Occipital lobe (tissue), 2 donors: ENCODE results near the gene GSTM2. TPM values are rescaled to one million over a fixed set of nuclear protein-coding genes. Genes with fewer than 3 reads are reported as not detected.
A peak's percentile ranks its signal among the peaks of the same experiment; 100 is the strongest.
"Not testable (repeated sequence)": the region's sequence is repeated elsewhere in the genome, so short reads cannot be mapped to it uniquely, and the experiment has no call there.

Source experiments
- DNase-seq: peaks from one replicate; lab custom pipeline; 2025; lab: John Stamatoyannopoulos, UW
- total RNA-seq: library from RNA; depleted of rRNA; stranded (reverse); fragments of >200 nt; gene quantifications from one replicate; pipeline ENCODE4 v1.2.3, GENCODE V29; 2014

Gene GSTM2
- total RNA-seq, 1 donor from 2014 or later = 9.2 TPM

DNA sequence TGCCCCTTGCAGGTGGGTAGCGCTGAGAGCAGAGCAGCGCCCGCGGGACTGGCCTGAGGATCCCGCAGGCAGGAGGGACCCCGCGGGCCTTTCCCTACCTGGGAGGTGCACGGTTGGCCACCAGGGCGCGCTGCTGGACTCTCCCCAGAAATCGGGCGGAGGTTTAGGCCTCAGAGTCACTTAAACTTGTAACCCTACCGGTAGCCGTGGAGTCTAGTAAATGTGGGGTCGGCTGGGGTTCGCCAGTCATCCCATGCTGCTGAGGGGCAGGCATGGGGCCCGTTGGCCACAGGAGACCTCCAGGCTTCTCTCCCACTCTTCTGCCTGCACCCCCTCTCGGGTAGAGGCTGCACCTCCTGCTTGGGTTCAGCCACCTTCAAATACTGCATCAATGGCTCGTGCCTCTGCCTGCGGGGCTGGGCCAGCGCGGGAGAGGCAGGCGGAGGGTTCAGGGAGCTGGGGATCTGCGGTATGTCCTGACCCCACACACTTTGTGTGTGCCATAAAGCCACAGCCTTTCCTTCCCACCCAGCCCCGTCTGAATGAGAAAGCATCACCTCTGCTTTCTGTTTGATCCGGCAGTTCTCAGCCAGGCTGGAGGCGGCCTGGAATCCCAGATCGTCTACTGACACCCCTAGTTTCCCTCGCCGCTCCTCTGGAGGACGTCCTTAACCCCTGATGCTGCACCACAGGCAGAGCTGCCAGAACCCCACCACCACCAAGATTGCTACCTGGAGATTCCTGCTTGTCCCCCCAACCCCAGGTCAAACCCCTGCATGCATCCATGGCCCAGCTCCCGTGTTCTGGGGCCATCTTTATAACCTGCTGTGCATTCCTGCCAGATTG lies 24.2 kb upstream of the GSTM2 start:
- no peak for DNase-seq

DNA sequence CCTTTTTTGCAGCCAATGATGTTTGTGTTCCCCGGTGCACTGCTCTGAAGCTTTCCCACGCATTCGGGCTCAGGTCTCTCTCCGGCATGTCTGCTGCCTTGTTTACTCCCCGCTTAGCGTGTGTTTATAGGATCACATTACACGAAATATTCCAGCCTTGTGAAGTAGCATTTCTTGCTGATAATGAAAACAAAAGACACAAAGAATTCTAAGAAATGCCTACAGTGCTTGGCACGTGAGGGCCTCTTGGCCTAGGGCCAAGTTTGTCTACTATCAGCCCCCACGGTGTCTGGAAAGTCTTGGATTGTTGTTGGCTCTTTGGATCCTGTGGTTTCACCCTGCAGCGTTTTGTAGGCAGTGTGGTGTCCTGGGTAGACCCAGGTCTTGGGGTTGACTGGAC lies 23.2 kb upstream of the GSTM2 start:
- DNase-seq = no peak

DNA sequence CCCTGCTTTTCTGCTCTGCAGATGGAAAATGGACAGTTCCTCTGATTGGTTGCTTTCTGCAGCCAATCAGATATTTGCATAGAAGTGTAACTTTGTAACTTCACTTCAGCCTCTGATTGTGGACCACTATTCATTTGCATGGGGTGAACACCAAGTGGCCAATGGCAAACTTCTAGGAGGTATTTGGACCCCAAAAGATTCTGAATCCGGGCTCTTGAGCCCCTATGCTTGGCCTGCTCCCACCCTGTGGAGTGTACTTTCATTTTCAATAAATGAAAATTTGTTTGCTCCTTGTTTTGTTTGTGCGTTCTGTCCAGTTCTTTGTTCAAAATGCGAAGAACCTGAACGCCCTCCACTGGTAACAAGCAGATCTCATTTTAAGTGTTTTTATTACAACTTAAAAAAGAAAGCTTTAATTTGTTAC lies 18.4 kb upstream of the GSTM2 start:
- no peak for DNase-seq

DNA sequence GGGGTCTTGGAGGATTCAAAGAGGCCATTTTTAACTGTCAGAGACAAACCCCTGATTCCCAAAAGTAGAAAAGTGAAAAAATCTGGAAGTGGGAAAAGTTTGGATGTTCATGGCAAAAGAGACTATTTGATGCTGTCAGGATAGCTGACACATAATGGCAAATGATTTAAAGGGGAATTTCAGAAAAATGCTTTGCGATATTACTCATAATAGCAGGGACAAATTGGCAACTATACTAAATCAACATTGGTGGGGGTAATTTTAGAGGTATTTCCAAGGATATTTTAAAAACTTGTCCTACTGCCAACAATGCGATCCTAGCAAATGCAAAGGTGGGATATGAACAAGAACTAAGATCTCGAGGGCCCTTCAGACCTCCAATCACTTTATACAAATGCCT lies 17.2 kb upstream of the GSTM2 start:
- no peak for DNase-seq

DNA sequence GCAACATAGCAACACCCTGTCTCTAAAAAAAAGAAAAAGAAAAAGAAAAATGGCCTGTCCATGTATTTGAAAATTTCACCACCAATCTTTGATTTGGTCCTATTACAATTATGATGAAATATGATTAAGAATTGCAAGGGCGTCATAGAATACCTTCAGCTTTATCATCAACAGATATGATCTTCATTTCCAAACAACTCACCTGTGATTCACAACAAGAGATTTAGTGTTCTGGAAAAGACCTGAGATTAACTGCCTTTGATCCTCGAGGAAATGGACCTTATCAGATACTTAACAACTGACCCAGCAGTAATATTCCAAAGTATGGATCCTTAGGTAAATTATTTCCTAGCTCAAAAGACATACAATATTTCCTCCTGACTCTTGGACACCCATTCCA lies 15.5 kb upstream of the GSTM2 start:
- DNase-seq = no peak

DNA sequence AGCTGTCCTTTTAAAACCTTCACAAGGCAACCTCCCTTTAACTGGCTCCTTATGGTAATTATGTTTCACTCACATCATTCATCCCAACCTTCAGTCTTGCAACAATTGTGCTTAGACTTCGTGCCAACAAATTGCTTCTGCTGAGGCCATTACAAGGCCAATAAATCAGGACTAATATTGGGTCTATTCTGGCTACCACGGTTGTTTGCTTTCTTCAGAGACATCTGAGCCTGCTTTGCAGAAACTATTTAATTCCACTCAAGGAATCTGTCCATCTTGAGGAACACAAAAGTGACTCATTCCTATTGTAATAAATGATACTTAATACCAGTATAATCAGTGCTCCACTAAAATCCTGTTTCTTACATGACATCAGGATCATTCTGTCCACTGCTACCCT lies 14.6 kb upstream of the GSTM2 start:
- no peak for DNase-seq

DNA sequence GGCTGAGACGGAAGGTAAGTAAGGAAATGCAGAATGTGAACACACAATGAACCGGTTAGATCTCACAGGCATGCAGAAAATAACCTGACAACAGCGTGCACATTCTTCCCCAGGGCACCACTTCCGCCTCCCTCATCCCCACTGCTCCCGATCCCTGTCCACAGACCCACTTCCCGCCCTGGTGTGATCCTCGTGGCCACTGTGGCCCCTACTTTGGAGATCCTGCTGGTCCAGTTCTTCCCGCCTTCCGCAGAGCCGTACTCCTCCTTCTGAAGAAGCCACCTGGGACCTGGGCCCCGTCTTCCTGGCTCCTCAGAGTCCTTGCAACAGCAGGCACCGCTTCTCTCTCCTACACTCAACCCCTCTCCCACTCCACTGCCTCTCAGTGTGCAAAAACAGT lies 13.3 kb upstream of the GSTM2 start:
- DNase-seq = no peak

DNA sequence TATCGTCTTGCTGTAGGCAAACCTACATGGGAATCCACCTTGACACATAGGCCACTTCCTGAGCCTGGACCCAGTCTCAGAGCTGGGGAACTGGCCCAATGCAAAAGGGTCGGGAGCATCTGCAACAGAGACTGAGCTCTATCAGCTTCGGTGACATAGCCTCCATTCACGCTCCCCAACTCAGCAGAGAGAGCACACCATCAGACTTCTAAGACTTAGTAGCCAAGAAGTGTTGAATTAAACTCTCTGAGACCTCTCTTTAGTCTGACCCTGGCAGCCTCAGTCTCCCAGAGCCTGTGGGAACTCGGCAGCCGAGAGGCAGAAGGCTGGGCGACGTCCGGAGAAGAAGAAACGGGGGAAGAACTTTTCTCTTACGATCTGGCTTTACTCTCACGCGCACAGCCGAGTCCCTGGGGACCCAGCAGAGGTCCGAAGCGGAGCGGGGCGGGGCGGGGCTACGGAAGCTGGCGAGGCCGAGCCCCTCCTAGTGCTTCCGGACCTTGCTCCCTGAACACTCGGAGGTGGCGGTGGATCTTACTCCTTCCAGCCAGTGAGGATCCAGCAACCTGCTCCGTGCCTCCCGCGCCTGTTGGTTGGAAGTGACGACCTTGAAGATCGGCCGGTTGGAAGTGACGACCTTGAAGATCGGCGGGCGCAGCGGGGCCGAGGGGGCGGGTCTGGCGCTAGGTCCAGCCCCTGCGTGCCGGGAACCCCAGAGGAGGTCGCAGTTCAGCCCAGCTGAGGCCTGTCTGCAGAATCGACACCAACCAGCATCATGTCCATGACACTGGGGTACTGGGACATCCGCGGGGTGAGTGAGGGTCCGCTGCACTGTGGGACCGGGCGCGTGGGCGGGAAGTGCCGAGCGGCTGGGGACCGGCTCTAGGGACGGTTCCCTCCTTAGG lies 12.0 kb upstream of the GSTM2 start, which contains the start of gene GSTM4:
Gene GSTM4, plus strand, starts transcription at position 485 of the 905 bp plus-strand sequence. Its CDS starts 291 bp downstream, at position 776.
- DNase-seq = peak; percentile 77

DNA sequence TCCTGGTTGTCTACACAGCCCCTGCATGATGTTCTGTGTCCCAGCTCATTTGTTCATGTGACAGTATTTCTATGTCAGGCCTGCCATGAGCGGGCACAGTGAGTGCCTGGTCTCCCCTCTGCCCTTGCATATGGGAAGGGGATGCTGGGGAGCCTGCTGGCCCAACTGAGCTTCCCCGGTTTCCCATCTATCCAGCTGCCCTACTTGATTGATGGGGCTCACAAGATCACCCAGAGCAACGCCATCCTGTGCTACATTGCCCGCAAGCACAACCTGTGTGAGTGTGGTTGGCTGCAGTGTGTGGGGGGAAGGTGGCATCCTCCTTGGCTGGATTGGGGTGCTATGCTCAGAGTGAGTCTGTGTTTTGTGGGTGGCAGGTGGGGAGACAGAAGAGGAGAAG lies 10.5 kb upstream of the GSTM2 start:
- no peak for DNase-seq

DNA sequence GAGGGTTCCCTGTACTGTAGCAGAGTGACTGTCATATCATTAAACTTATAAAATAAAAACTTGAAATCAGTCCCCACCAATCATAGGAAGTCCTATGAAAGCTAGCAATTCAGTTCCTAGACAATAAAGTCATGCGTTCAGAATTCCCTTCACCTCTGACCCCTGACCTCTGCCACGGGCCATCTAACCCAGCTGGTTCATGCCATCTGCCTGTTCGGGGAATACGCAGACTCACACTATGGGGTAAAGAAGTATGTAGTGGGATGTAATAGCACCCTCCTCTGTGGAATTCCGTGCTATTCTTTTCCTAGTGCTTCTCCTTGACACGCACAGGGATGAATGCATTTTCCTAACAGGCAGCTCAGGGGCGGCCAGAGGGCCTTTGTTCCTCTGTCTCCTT lies 9.9 kb upstream of the GSTM2 start:
- no peak for DNase-seq

DNA sequence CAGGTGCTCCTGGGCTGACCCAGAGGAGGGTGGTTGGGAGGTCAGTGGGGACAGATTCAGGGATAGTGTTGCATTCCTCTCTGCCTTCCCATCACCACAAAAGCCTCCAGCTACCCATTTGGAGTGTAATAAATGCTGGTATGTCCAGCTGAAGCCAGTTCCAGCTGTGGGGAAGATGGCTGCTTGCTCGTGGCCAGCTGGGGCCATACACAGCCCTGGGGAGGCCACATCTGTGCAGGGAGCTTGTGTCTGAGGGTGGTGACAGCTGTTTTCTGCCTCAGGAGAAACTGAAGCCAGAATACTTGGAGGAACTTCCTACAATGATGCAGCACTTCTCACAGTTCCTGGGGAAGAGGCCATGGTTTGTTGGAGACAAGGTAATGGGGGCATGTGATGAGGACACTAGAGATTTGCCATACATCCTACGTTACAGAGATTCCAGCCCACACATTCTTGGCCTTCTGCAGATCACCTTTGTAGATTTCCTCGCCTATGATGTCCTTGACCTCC lies 9.3 kb upstream of the GSTM2 start:
- no peak for DNase-seq

DNA sequence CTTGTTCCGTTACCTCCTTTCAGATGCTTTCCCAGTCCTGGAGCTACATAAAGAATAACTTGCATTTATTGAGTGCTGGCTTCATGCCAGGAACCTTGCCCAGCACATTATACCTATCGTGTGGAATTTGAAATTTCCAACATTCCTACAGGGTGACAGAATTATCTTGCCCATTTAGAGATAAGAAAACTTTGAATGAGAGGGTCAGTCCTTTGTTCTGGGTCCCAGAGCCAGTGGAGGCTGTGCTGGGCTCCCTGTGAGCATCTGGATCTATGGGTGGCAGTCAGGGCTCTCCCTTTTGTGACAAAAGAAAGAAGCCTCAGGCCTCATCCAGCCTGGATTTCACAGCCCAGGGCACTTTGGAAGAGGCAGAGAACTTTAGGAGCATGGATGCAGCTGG lies 8.7 kb upstream of the GSTM2 start:
- DNase-seq = no peak

DNA sequence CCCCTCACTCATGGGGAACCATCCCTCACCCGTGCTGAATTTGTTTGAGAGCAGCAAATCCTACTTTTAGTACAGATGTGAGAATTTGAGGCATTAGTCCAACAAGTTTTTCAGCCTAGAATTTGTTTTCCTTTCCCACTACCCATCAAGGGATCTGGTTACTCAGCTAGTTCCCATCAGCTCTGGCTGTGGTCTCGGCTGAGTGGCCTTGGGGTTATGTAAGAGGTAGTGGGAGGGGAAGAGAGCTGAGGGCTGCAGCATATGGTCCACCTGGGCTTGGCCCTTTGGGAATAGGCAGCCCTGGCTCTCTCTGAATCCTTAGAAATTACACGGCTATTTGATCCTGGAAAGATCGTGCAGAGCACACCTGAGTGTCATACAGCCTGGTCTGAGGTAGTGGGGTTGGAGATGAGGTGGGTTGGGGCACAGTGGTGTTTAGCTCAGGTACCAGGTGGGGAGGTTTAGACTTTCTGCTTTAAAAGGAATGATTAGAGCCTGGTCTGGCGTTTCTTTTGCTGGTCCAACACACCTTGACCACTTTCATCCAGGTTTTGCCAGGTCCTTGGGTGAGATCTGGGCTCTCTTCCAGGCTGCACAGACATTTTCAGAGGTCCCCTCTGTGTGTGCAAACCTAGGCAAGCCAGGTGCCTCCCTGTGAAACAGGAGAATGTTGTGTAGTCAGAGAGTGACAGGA lies 7.7 kb upstream of the GSTM2 start:
- no peak for DNase-seq

DNA sequence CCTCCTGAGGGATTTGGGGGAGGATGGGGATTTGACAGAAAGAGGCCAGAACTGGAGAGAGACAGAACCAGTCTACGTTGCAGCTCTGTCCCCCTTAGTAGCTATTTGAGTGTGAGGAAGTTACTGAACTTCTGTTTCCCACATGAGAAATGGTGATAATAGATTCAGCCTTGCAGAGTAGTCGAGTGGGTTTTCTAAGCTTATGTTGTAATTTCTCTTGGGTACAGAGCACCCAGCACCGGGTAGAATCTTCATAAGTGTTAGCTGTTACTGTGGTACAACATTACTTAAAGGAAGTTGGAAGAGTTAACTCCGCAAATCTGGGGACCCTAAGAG lies 7.2 kb upstream of the GSTM2 start:
- not testable (repeated sequence) for DNase-seq

DNA sequence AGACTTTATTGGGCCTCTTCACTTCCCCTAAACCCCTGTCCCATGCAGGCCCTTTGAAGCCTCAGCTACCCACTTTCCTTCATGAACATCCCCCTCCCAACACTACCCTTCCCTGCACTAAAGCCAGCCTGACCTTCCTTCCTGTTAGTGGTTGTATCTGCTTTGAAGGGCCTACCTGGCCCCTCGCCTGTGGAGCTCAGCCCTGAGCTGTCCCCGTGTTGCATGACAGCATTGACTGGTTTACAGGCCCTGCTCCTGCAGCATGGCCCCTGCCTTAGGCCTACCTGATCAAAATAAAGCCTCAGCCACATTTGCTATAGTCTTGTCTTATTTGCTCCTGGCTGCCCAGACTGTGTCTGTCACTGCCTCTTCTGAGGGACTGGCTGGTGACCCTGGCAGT lies 6.5 kb upstream of the GSTM2 start:
- no peak for DNase-seq

DNA sequence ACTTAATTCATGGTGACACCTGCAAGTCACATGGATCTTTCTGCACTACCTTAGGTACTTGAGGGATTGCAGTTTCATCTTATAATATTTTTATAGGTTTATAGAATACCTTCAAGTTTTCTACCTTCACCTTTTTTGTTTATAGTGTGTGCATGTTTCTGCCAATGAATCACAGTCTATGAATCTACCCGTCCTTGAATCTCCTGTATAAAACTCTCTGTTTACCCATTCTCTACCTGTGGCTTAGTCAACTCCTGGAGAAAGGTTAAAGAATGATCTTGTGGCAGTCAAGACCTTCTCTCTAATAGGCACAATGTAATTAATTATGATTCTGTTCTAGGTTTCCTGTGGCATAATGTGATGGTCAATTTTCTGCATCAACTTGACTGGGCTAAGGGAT lies 3.2 kb upstream of the GSTM2 start:
- no peak for DNase-seq

DNA sequence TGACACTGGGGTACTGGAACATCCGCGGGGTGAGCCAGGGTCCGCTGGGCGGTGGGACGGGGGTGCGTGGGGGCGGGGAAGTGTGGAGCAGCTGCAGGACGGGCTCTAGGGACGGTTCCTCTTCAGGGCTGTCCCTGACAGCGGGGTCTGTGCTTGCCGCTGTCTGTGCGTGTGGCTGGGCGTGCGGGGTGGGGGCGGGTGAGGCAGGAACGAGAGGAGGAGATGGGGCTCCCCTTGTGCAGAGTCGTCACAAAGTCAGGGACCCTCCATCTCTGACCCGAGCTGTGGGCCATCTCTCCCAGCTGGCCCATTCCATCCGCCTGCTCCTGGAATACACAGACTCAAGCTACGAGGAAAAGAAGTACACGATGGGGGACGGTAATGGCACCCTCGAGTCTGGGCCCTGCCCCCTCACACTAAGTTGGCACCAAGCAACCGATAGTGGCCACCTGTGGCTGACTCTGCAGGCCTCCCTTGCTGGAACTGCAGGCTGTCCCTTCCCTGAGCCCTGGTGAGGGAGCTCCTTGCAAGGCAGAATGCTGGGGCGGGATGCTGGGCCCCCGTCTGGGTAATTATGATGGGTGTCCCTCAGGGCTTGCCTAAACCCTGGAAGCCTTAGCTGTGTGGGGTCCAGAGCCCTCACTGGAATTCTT lies 392 bp downstream of the GSTM2 start:
- DNase-seq = no peak

DNA sequence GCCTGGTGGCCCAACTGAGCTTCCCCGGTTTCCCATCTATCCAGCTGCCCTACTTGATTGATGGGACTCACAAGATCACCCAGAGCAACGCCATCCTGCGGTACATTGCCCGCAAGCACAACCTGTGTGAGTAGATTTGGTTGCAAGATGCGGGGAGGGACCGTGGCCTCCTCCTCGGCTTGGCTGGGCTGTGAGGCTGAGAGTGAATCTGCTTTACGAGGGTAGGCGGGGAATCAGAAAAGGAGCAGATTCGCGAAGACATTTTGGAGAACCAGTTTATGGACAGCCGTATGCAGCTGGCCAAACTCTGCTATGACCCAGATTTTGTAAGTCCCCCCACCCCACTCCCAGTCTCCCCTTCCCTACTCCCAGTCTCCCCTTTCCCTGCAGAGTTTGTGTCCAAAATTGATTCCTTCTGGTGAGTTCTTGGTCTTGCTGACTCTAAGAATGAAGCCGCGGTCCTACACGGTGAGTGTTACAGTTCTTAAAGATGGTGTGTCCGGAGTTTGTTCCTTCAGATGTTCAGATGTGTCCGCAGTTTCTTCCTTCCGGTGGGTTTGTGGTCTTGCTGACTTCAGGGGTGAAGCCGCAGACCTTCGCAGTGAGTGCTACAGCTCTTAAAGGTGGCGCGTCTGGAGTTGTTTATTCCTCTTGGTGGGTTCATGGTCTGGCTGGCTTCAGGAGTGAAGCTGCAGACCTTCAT lies 1.5 kb downstream of the GSTM2 start:
- DNase-seq = no peak

DNA sequence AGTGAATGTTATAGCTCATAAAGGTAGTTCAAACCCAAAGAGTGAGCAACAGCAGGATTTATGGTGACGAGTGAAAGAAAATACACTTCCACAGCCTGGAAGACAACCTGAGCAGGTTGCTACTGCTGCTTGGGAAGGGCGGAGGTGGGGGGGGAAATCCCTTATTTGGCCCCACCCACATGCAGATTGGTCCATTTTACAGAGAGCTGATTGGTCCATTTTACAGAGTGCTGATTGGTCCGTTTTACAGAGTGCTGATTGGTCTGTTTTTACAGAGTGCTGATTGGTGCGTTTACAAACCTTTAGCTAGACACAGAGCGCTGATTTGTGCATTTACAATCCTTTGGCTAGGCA lies 2.1 kb downstream of the GSTM2 start:
- DNase-seq = not testable (repeated sequence)

DNA sequence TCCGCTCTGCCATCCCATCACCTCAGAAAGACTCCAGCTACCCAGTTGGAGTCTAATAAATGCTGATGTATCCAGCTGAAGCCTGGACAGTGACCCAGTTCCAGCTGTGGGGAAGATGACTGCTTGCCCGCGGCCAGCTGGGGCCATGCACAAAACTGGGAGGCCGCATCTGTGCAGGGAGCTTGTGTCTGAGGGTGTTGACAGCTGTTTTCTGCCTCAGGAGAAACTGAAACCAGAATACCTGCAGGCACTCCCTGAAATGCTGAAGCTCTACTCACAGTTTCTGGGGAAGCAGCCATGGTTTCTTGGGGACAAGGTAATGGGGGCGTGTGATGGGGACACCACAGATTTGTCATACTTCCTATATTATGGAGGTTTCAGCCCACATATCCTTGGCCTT lies 3.2 kb downstream of the GSTM2 start:
- no peak for DNase-seq

DNA sequence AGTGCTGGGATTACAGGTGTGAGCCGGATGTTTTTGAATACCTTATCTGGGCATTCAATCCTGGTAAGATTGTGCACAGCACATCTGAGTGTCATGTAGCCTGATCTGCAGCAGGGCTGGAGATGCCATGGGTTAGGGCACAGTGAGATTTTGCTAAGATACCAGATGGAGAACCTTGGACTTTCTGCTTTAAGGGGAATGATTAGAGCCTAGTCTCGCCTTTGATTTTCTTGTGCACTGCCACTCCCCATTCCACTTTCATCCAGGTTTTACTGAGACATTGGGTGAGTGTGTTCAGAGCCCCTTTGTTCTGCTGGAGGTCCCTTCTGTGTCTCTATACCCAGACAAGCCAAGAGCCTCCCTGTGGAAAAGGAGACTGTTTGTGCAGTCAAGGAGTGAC lies 6.0 kb downstream of the GSTM2 start:
- not testable (repeated sequence) for DNase-seq
